ENCODE results near the gene TUBB8. TPM values are rescaled to one million over a fixed set of nuclear protein-coding genes. Genes with fewer than 3 reads are reported as not detected.

TUBB8 gene
- 0.06 TPM in 1 of 5 replicates, not detected in the others for total RNA-seq (2022; extraction: Qiagen RNA extraction; ENCODE audit: low read depth)

GRCh38 chr10:48996-49395, at the start of gene TUBB8:
Gene TUBB8 (minus strand): TSS chr10:49296. CDS start chr10:49238, 58 bp downstream.

Other genes with a start within 250 kb of the TUBB8 start
- 32.3 to 50.0 TPM (median 41.4 TPM) in 5 replicates for gene ZMYND11, start 86.2 kb upstream of the TUBB8 start, total RNA-seq (2022; extraction: Qiagen RNA extraction; ENCODE audit: low read depth)